ENCODE results near the gene DNAJC3. TPM values are rescaled to one million over a fixed set of nuclear protein-coding genes. Genes with fewer than 3 reads are reported as not detected.
"Not testable (repeated sequence)": the region's sequence is repeated elsewhere in the genome, so short reads cannot be mapped to it uniquely, and the experiment has no call there.

Gene DNAJC3
- total and polyA plus RNA-seq, 2 experiments from 2014 or later, result 19.5 to 27.5 TPM

- peaks cover 19% of the 10 kb centered on the region for H3K9me3 Mint-ChIP-seq
- not testable (repeated sequence) for H4K20me1 ChIP-seq (replicated peaks; ENCODE audit: insufficient read depth); ATAC-seq; DNase-seq (ENCODE audit: low spot score); H3K27me3 Mint-ChIP-seq (ENCODE audit: insufficient read depth, low read depth, poor library complexity); H2AFZ ChIP-seq; H3K36me3 ChIP-seq (ENCODE audit: insufficient read depth); H3K27me3 ChIP-seq (ENCODE audit: insufficient read depth); H3K4me3 Mint-ChIP-seq; H3K4me1 ChIP-seq (ENCODE audit: insufficient read depth); H3K4me3 ChIP-seq; H3K27ac ChIP-seq (ENCODE audit: low read depth); H3K9me2 ChIP-seq (ENCODE audit: insufficient read depth); H3F3A ChIP-seq (replicated peaks; ENCODE audit: low read depth); H3K27ac Mint-ChIP-seq
- peaks cover 37% of the 10 kb centered on the region for H3K36me3 Mint-ChIP-seq (ENCODE audit: low read depth)
- peaks cover 11% of the 10 kb centered on the region for H3K4me1 Mint-ChIP-seq
- H3K79me2 ChIP-seq (replicated peaks; ENCODE audit: insufficient read depth), result peaks cover 93% of the 10 kb centered on the region
- peak overlapping the region; percentile 44; the same call in 1 of the 2 replicates for H3K4me2 ChIP-seq
These were observed 8.0 kb downstream of the DNAJC3 start for GRCh38 chr13:95684960-95685359.

GRCh38 chr13:95689582-95689926 lies 12.6 kb downstream of the DNAJC3 start:
- Mint-ChIP-seq H3K36me3 (ENCODE audit: low read depth) (peaks cover 31% of the 10 kb centered on the region), H3K27ac (no peak overlapping the region; the same call in 1 of the 2 replicates), H3K4me1 (peaks cover 3% of the 10 kb centered on the region; the same call in 2 of the 3 replicates), H3K9me3 (peaks cover 29% of the 10 kb centered on the region), H3K4me3 (no peak overlapping the region), H3K27me3 (ENCODE audit: insufficient read depth, low read depth, poor library complexity) (peaks cover 9% of the 10 kb centered on the region)
- Histone ChIP-seq H3K4me3 (no peak overlapping the region), H3K27ac (ENCODE audit: low read depth) (no peak overlapping the region), H3K36me3 (ENCODE audit: insufficient read depth) (no peaks in the 10 kb centered on the region), H3K27me3 (ENCODE audit: insufficient read depth) (no peaks in the 10 kb centered on the region), H4K20me1 (replicated peaks; ENCODE audit: insufficient read depth) (no peaks in the 10 kb centered on the region; the same call in 1 of the 2 replicates), H2AFZ (no peak overlapping the region), H3K4me1 (ENCODE audit: insufficient read depth) (no peaks in the 10 kb centered on the region; the same call in 1 of the 2 replicates), H3F3A (replicated peaks; ENCODE audit: low read depth) (no peaks in the 10 kb centered on the region), H3K9me2 (ENCODE audit: insufficient read depth) (no peaks in the 10 kb centered on the region), H3K79me2 (replicated peaks; ENCODE audit: insufficient read depth) (peaks cover 55% of the 10 kb centered on the region), H3K4me2 (no peak overlapping the region)
- no peak for TF ChIP-seq CREB1 (CRISPR knock-in tag; IDR thresholded peaks at IDR 0.05; ENCODE audit: low read depth)
- no peak for TF ChIP-seq REST (IDR thresholded peaks at IDR 0.05; ENCODE audit: unreplicated experiment)
- no peak for TF ChIP-seq POLR2AphosphoS5 (IDR thresholded peaks at IDR 0.05; ENCODE audit: low read depth)
- TF ChIP-seq, protein P1, sequence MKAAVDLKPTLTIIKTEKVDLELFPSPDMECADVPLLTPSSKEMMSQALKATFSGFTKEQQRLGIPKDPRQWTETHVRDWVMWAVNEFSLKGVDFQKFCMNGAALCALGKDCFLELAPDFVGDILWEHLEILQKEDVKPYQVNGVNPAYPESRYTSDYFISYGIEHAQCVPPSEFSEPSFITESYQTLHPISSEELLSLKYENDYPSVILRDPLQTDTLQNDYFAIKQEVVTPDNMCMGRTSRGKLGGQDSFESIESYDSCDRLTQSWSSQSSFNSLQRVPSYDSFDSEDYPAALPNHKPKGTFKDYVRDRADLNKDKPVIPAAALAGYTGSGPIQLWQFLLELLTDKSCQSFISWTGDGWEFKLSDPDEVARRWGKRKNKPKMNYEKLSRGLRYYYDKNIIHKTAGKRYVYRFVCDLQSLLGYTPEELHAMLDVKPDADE (IDR thresholded peaks at IDR 0.05), result no peak
- no peak for TF ChIP-seq ZNF331 (CRISPR knock-in tag; IDR thresholded peaks at IDR 0.05; ENCODE audit: low read depth)
- no peak for TF ChIP-seq CTCF (conservative IDR thresholded peaks at IDR 0.05; ENCODE audit: low read depth in 2 of 2)
- no peak for TF ChIP-seq EZH2phosphoT487 (IDR thresholded peaks at IDR 0.05; ENCODE audit: unreplicated experiment)
- no peak for DNase-seq (ENCODE audit: low spot score)
- ATAC-seq, result no peak

DNA sequence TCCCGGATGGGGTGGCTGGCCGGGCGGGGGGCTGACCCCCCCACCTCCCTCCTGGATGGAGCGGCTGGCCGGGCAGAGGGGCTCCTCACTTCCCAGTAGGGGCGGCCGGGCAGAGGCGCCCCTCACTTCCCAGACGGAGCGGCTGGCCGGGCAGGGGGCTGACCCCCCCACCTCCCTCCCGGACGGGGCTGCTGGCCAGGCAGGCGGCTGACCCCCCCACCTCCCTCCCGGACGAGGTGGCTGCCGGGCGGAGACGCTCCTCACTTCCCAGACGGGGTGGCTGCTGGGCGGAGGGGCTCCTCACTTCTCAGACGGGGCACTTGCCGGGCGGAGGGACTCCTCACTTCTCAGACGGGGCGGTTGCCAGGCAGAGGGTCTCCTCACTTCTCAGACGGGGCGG lies 14.0 kb downstream of the DNAJC3 start:
- not testable (repeated sequence) for H3K27me3 ChIP-seq (ENCODE audit: insufficient read depth); H3K9me2 ChIP-seq (ENCODE audit: insufficient read depth); H3K27ac ChIP-seq (ENCODE audit: low read depth); H2AFZ ChIP-seq; H3K4me1 ChIP-seq (ENCODE audit: insufficient read depth); DNase-seq (ENCODE audit: low spot score); H3K4me3 ChIP-seq; H4K20me1 ChIP-seq (replicated peaks; ENCODE audit: insufficient read depth); H3K4me1 Mint-ChIP-seq; H3K27me3 Mint-ChIP-seq (ENCODE audit: insufficient read depth, low read depth, poor library complexity); H3K4me3 Mint-ChIP-seq; H3K27ac Mint-ChIP-seq; ATAC-seq; H3K4me2 ChIP-seq; H3F3A ChIP-seq (replicated peaks; ENCODE audit: low read depth); H3K36me3 ChIP-seq (ENCODE audit: insufficient read depth)
- H3K79me2 ChIP-seq (replicated peaks; ENCODE audit: insufficient read depth), result peaks cover 44% of the 10 kb centered on the region
- Mint-ChIP-seq H3K9me3 (peaks cover 23% of the 10 kb centered on the region), H3K36me3 (ENCODE audit: low read depth) (peaks cover 23% of the 10 kb centered on the region)

Data from GM23338 (cell line).